ENCODE measurements around the gene HS3ST4. TPM values are rescaled to one million over a fixed set of nuclear protein-coding genes. Genes with fewer than 3 reads are reported as not detected.

The HS3ST4 gene
- total and polyA plus RNA-seq, 10 of the 15 experiments (the other 5 are each of a cell fraction or from before 2014, with no cell fraction given): 0.05 TPM; not detected in 9

DNA sequence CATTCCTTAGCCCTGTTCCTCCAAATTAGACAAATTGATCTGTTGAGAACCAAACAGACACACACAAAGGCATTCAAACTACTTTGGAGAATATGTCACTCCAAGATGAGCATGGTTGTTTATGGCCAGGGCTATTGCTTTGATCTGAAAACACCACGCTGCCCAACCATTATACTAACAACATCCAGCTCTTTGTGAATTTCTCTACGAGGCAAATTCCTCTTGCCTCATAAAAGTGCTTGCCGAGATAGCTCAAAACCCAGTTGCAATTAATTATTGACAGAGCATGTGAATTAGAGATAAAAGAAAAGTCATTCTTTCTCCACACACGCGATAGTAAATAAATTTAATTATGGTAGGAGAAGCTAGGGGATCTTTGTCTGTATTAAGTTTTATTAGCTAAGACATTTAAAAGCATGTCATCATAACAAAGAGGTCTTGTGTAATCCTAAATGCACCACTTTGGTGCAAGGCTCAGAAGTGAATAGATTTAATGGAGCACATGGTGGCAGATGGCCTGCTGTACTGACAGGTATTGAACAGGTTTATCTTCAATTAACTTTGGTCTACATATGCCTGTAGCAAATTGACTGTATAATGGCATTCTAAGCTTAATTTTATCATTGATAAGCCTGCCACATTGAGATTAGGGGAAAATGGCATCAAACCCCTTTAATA is 441.8 kb downstream of the HS3ST4 start (continued):
- TF ChIP-seq CHD2 (IDR thresholded peaks at IDR 0.05; ENCODE audit: borderline replicate concordance, low read depth, low read length): no peak
- no peak for TF ChIP-seq YY1 (IDR thresholded peaks at IDR 0.05; ENCODE audit: low read depth, low read length)
- no peak for TF ChIP-seq RAD51 (IDR thresholded peaks at IDR 0.05)
- TF ChIP-seq, protein P1, sequence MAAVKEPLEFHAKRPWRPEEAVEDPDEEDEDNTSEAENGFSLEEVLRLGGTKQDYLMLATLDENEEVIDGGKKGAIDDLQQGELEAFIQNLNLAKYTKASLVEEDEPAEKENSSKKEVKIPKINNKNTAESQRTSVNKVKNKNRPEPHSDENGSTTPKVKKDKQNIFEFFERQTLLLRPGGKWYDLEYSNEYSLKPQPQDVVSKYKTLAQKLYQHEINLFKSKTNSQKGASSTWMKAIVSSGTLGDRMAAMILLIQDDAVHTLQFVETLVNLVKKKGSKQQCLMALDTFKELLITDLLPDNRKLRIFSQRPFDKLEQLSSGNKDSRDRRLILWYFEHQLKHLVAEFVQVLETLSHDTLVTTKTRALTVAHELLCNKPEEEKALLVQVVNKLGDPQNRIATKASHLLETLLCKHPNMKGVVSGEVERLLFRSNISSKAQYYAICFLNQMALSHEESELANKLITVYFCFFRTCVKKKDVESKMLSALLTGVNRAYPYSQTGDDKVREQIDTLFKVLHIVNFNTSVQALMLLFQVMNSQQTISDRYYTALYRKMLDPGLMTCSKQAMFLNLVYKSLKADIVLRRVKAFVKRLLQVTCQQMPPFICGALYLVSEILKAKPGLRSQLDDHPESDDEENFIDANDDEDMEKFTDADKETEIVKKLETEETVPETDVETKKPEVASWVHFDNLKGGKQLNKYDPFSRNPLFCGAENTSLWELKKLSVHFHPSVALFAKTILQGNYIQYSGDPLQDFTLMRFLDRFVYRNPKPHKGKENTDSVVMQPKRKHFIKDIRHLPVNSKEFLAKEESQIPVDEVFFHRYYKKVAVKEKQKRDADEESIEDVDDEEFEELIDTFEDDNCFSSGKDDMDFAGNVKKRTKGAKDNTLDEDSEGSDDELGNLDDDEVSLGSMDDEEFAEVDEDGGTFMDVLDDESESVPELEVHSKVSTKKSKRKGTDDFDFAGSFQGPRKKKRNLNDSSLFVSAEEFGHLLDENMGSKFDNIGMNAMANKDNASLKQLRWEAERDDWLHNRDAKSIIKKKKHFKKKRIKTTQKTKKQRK (IDR thresholded peaks at IDR 0.05; ENCODE audit: low read depth, low read length): no peak
- TF ChIP-seq, protein P2, sequence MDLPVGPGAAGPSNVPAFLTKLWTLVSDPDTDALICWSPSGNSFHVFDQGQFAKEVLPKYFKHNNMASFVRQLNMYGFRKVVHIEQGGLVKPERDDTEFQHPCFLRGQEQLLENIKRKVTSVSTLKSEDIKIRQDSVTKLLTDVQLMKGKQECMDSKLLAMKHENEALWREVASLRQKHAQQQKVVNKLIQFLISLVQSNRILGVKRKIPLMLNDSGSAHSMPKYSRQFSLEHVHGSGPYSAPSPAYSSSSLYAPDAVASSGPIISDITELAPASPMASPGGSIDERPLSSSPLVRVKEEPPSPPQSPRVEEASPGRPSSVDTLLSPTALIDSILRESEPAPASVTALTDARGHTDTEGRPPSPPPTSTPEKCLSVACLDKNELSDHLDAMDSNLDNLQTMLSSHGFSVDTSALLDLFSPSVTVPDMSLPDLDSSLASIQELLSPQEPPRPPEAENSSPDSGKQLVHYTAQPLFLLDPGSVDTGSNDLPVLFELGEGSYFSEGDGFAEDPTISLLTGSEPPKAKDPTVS (IDR thresholded peaks at IDR 0.05; ENCODE audit: low read depth, low read length): no peak

DNA sequence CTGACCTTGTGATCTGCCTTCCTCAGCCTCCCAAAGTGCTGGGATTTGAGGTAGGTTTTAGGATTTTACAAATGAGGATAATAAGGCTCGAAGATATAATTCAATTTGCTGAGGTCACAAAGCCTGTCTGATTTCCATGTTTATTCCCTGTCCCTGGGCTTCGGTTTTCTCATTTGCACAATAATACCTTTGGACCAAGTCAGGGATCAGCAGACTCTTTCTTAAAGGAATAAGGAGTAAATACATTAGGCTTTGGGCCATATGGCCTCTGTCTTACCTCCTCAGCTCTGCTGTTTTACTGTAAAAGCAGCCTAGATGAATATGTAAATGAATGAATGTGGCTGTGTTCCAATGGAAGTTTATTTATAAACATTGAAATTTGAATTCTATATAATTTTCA is 442.8 kb downstream of the HS3ST4 start:
- intact Hi-C loops (cut with micrococcal nuclease; ENCODE audit: unreplicated experiment): no loop called here
- Histone ChIP-seq H3K27ac (ENCODE audit: control insufficient read depth, insufficient read depth) (no peak overlapping the region), H3K4me1 (ENCODE audit: control insufficient read depth, insufficient read depth, low read length) (no peaks in the 10 kb centered on the region), H2AFZ (ENCODE audit: control insufficient read depth, low read depth, low read length) (no peak overlapping the region), H3K9ac (ENCODE audit: control insufficient read depth, insufficient read depth, low read length) (no peak overlapping the region), H3K36me3 (ENCODE audit: control insufficient read depth in 2 of 2, insufficient read depth in 2 of 2, low read length in 1 of 2) (no peaks in the 10 kb centered on the region), H3K27me3 (replicated peaks in 1 of 2; ENCODE audit: control insufficient read depth in 2 of 2, insufficient read depth in 2 of 2, low read length in 1 of 2) (no peaks in the 10 kb centered on the region), H3K4me2 (ENCODE audit: control insufficient read depth, insufficient read depth) (no peak overlapping the region), H4K20me1 (ENCODE audit: control insufficient read depth, insufficient read depth) (no peaks in the 10 kb centered on the region), H3K9me3 (replicated peaks; ENCODE audit: control insufficient read depth, insufficient read depth, low read length) (no peaks in the 10 kb centered on the region), H3K4me3 (no peak overlapping the region), H3K79me2 (ENCODE audit: control insufficient read depth, insufficient read depth, low read length) (no peaks in the 10 kb centered on the region)
- ChIA-PET RAD21 (ENCODE audit: unreplicated experiment) (no interaction called here), POLR2A (no interaction called here), CTCF (no interaction called here), SMC1A (ENCODE audit: uncharacterized antibody, unreplicated experiment) (no interaction called here)
- no peak for ATAC-seq
- no peak for TF ChIP-seq MXI1 (IDR thresholded peaks at IDR 0.05; ENCODE audit: low read depth, low read length)
- no peak for TF ChIP-seq SMAD5 (IDR thresholded peaks at IDR 0.05; ENCODE audit: low read depth)
- BruUV-seq (replicated peaks): no TSS peak
- no peak for DNase-seq (ENCODE audit: low read depth, low spot score)
- FAIRE-seq: no peak
- 22% methylated on average over 2 of the region's 2 CpGs for WGBS (ENCODE audit: insufficient coverage, insufficient replicate concordance, low lambda C conversion rate, missing lambda C conversion rate)
- in situ Hi-C loops (cut with MboI): no loop called here

Data from GM12878 (cell line).